ENCODE results near the gene HCFC1R1. TPM values are rescaled to one million over a fixed set of nuclear protein-coding genes. Genes with fewer than 3 reads are reported as not detected.

The HCFC1R1 gene
- polyA plus RNA-seq, 1 of the 3 experiments (the other 2 are of a cell fraction) = 54.9 TPM

DNA sequence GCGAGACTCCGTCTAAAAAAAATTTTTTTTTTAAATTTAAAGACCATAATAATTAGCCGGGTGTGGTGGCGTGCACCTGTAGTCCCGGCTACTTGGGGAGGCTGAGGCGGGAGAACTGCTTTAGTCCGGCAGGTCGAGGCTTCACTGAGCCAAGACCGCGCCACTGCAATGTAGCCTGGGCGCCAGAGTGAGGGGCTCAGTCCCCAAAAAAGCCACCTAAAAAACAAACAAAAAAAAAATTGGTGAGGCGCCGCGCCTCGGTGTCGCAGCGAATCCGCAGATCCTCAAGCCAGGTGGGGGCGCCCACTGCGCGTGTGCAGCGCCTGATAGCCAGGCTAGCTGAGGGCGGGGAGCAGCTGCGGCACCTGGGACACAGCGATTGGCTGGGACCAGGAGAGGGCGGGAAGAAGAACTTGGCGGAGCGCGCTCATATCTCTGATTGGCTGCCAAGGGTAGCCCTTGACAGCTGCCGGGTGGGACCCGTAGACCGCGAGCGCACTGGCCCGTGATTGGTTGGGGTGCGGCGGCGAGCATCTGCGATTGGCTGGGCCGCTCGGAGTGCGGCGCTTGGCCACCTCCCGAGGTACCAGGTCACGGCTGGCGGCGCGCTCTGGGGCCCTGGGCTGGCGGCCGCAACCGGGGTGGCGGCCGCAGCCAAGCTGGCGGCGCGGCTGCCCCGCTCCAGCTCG, 20.0 kb downstream of the HCFC1R1 start (continued):
- TF ChIP-seq, protein P1, sequence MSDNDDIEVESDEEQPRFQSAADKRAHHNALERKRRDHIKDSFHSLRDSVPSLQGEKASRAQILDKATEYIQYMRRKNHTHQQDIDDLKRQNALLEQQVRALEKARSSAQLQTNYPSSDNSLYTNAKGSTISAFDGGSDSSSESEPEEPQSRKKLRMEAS (IDR thresholded peaks at IDR 0.05; ENCODE audit: low read depth) = peak; percentile 24; the same call in 1 of the 2 replicates
- TF ChIP-seq, protein P2, sequence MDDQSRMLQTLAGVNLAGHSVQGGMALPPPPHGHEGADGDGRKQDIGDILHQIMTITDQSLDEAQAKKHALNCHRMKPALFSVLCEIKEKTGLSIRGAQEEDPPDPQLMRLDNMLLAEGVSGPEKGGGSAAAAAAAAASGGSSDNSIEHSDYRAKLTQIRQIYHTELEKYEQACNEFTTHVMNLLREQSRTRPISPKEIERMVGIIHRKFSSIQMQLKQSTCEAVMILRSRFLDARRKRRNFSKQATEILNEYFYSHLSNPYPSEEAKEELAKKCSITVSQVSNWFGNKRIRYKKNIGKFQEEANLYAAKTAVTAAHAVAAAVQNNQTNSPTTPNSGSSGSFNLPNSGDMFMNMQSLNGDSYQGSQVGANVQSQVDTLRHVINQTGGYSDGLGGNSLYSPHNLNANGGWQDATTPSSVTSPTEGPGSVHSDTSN (IDR thresholded peaks at IDR 0.05) = peak; percentile 95
- peak; percentile 86 for TF ChIP-seq CHD2 (IDR thresholded peaks at IDR 0.05; ENCODE audit: low read length, partially characterized antibody)
- TF ChIP-seq RAD21 (IDR thresholded peaks at IDR 0.05; ENCODE audit: low read length) = peak; percentile 75
- TF ChIP-seq NRF1 (IDR thresholded peaks at IDR 0.05; ENCODE audit: low read depth, low read length) = peak; percentile 87
- TF ChIP-seq JUND (IDR thresholded peaks at IDR 0.05) = no peak
- no peak for TF ChIP-seq FOSL2 (IDR thresholded peaks at IDR 0.05; ENCODE audit: borderline replicate concordance, low read depth)

DNA sequence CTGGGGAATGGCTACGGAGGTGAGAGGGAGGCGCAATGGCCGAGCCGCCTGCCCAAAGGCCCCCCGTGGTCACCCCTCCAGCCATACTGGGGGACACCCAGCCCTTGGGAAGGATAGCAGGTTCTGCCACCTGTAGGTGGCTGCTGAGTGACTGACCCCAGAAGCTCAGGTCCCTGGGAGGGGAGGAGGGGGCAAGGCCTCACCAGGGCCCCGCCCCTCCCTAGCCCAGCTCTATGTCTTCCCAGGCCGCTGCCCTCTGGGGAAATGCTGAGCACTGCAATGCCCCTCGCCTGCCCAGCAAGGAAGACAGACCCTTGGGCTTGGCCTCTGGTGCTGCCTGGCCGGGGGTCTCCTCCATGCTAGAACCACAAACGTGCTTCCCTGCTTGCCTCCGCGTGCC, 22.4 kb downstream of the HCFC1R1 start:
- POLR2A ChIA-PET = interaction anchor here (1.4 kb wide), 1 partner anchor 21 kb away, joined by 4 read pairs; the partner anchor contains the start of gene PKMYT1

More for the DNA sequence above, 22.4 kb downstream of the HCFC1R1 start:
- Histone ChIP-seq H2AFZ (ENCODE audit: low read depth) (no peak overlapping the region), H3K4me3 (ENCODE audit: low read depth in 2 of 2, low read length in 1 of 2) (no peak overlapping the region), H3F3A (replicated peaks; ENCODE audit: insufficient read depth) (peaks cover 6% of the 10 kb centered on the region), H3K27ac (ENCODE audit: low read depth in 2 of 2, low read length in 1 of 2) (no peak overlapping the region), H3K27me3 (ENCODE audit: insufficient read depth) (no peaks in the 10 kb centered on the region), H3K4me1 (ENCODE audit: control insufficient read depth in 1 of 2, insufficient read depth in 2 of 2, low read depth in 1 of 2, low read length in 1 of 2) (peaks cover 0 to 3% of the 10 kb centered on the region in 2 experiments; a peak in 1 of 4 replicates), H3K9ac (no peak overlapping the region), H3K4me2 (no peak overlapping the region), H3K9me2 (no peaks in the 10 kb centered on the region), H3K9me3 (no peaks in the 10 kb centered on the region), H3K36me3 (replicated peaks in 1 of 2; ENCODE audit: control insufficient read depth in 1 of 2, insufficient read depth in 2 of 2, low read length in 1 of 2) (no peaks in the 10 kb centered on the region), H3K79me2 (ENCODE audit: insufficient read depth) (no peaks in the 10 kb centered on the region), H4K20me1 (ENCODE audit: insufficient read depth) (no peaks in the 10 kb centered on the region)
- DNase-seq = no peak
- CTCF ChIA-PET = interaction anchor here (1.0 to 4.4 kb wide), 6 partner anchors 8 to 43 kb away, joined by 3 to 62 read pairs (median 3); no protein-coding TSS in a partner anchor
- TF ChIP-seq GABPA (IDR thresholded peaks at IDR 0.05; ENCODE audit: low read depth) (no peak), GATA2 (CRISPR knock-in tag; IDR thresholded peaks at IDR 0.05) (no peak), FOXM1 (IDR thresholded peaks at IDR 0.05; ENCODE audit: low read depth) (no peak), CHD2 (IDR thresholded peaks at IDR 0.05; ENCODE audit: low read length, partially characterized antibody) (no peak), YY1 (IDR thresholded peaks at IDR 0.05; ENCODE audit: low read depth) (no peak), POLR2AphosphoS5 (IDR thresholded peaks at IDR 0.05; ENCODE audit: low read depth, low read length) (no peak), SMC3 (IDR thresholded peaks at IDR 0.05; ENCODE audit: low read depth, low read length) (no peak)
- TF ChIP-seq, protein P1 (IDR thresholded peaks at IDR 0.05; ENCODE audit: low read depth) = no peak
- TF ChIP-seq, protein P3, sequence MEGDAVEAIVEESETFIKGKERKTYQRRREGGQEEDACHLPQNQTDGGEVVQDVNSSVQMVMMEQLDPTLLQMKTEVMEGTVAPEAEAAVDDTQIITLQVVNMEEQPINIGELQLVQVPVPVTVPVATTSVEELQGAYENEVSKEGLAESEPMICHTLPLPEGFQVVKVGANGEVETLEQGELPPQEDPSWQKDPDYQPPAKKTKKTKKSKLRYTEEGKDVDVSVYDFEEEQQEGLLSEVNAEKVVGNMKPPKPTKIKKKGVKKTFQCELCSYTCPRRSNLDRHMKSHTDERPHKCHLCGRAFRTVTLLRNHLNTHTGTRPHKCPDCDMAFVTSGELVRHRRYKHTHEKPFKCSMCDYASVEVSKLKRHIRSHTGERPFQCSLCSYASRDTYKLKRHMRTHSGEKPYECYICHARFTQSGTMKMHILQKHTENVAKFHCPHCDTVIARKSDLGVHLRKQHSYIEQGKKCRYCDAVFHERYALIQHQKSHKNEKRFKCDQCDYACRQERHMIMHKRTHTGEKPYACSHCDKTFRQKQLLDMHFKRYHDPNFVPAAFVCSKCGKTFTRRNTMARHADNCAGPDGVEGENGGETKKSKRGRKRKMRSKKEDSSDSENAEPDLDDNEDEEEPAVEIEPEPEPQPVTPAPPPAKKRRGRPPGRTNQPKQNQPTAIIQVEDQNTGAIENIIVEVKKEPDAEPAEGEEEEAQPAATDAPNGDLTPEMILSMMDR (IDR thresholded peaks at IDR 0.05) = no peak
- TF ChIP-seq, protein P4, sequence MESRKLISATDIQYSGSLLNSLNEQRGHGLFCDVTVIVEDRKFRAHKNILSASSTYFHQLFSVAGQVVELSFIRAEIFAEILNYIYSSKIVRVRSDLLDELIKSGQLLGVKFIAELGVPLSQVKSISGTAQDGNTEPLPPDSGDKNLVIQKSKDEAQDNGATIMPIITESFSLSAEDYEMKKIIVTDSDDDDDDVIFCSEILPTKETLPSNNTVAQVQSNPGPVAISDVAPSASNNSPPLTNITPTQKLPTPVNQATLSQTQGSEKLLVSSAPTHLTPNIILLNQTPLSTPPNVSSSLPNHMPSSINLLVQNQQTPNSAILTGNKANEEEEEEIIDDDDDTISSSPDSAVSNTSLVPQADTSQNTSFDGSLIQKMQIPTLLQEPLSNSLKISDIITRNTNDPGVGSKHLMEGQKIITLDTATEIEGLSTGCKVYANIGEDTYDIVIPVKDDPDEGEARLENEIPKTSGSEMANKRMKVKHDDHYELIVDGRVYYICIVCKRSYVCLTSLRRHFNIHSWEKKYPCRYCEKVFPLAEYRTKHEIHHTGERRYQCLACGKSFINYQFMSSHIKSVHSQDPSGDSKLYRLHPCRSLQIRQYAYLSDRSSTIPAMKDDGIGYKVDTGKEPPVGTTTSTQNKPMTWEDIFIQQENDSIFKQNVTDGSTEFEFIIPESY (IDR thresholded peaks at IDR 0.05; ENCODE audit: borderline replicate concordance, low read depth) = no peak
- WGBS (ENCODE audit: low lambda C conversion rate) = 87% methylated on average over 6 of the region's 12 CpGs
